ENCODE measurements around the gene SLC19A3.
"Not testable (repeated sequence)": the region's sequence is repeated elsewhere in the genome, so short reads cannot be mapped to it uniquely, and the experiment has no call there.

SLC19A3 gene

DNA sequence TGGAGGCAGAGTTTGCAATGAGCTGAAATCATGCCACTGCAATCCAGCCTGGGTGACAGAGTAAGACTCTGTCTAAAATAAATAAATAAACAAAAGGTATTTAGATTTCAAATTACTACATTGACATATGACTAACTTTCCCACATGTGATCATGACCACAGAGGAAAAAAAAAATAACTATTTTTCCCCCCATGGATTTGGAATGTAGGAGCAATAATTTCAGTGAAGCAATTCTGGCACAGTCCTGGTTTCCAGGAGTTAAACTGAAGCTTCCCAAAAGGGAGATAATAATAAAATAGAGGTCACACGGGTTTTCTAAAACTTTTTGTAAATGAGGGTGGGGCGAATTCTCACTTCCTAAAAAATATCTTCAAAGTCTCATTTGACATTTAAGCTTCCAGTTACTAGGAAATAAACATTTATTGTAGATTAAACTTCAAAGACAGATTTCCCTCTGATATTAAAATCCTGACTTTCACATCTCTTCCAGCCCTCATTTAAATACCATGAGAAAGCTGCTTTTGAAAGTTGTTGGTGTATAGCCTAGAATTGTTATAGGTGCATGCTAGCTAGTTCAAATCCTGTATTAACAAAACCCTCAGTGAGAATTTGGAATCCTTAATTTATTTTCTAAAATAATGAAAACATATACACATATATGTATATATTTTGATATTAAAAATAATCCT, 20.7 kb downstream of the SLC19A3 start:
- no peak overlapping the region for H3K27ac ChIP-seq (ENCODE audit: low read length)
- no peaks in the 10 kb centered on the region for H3K27me3 ChIP-seq (ENCODE audit: insufficient read depth, low read length)
- H3K9me3 ChIP-seq (ENCODE audit: insufficient read depth, low read depth, low read length), result peaks cover 3% of the 10 kb centered on the region; the same call in 1 of the 2 replicates
- H3K36me3 ChIP-seq (ENCODE audit: insufficient read depth, low read depth, low read length), result no peaks in the 10 kb centered on the region
- no peak overlapping the region for H3K4me3 ChIP-seq (ENCODE audit: low read length)
- no peak overlapping the region for H3K9ac ChIP-seq (ENCODE audit: low read depth, low read length)
- no peaks in the 10 kb centered on the region for H3K4me1 ChIP-seq (ENCODE audit: insufficient read depth, low read length)

DNA sequence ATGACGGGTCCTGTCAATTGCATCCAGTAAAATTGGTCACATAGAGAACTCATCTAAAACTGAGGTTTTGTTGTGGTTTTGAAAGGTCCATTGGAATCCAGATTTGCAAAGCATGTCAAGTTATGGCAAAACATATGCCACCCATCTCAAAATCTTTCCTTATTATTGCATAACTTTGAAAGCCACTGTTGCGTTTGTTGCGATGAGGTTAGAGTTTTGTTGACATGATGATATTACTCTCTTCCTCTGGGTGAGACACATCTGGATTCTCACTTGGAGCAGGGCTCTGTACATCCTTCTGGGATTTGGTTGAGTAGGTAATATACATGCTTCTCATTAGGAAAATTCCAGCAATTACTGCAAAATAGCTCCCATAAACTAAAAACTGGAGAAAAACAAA, 30.6 kb downstream of the SLC19A3 start:
- H3K9ac ChIP-seq (ENCODE audit: low read depth, low read length), result no peak overlapping the region
- H3K9me3 ChIP-seq (ENCODE audit: insufficient read depth, low read depth, low read length), result no peaks in the 10 kb centered on the region
- no peak overlapping the region for H3K27ac ChIP-seq (ENCODE audit: low read length)
- no peaks in the 10 kb centered on the region for H3K27me3 ChIP-seq (ENCODE audit: insufficient read depth, low read length)
- no peak overlapping the region for H3K4me3 ChIP-seq (ENCODE audit: low read length)
- H3K4me1 ChIP-seq (ENCODE audit: insufficient read depth, low read length), result no peaks in the 10 kb centered on the region
- no peaks in the 10 kb centered on the region for H3K36me3 ChIP-seq (ENCODE audit: insufficient read depth, low read depth, low read length)

DNA sequence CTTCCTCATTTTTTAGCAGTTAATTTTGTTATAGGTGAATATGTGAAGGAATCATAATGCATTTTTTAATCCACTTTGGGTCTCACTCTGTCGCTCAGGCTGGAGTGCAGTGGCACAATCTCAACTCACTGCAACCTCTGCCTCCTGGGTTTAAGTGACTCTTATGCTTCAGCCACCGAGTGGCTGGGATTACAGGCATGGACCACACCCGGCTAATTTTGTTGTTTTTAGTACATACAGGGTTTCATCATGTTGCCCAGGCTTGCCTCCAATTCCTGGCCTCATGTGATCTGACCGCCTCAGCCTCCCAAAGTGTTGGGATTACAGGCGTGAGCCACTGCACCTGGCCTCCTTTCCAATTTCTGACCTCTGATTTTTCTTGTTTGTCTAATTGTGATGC, 33.6 kb downstream of the SLC19A3 start:
- Histone ChIP-seq H3K36me3 (ENCODE audit: insufficient read depth, low read depth, low read length) (no peaks in the 10 kb centered on the region), H3K9me3 (ENCODE audit: insufficient read depth, low read depth, low read length) (no peaks in the 10 kb centered on the region), H3K27ac (ENCODE audit: low read length) (no peak overlapping the region), H3K9ac (ENCODE audit: low read depth, low read length) (no peak overlapping the region), H3K4me1 (ENCODE audit: insufficient read depth, low read length) (no peaks in the 10 kb centered on the region), H3K27me3 (ENCODE audit: insufficient read depth, low read length) (no peaks in the 10 kb centered on the region), H3K4me3 (ENCODE audit: low read length) (no peak overlapping the region)

DNA sequence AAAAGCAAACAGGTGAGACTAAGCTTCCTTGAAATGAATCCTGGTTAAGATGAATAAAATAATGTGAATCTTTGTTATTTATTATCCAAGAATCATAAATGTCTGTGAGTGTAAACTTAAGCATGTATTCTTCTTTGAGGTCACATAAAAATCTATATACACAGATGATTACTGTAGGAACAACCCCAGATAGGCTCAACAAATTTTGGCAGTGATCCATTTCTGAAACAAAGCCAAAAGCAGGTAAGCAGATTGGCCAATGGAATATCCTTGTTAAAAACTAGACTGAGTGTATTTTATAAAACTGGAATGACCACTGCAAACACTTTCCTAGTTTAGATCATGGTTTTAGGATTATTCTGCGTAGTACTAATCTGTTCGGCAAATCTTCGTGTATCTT, 39.9 kb downstream of the SLC19A3 start:
- Histone ChIP-seq H3K9me3 (ENCODE audit: insufficient read depth, low read depth, low read length) (no peaks in the 10 kb centered on the region), H3K9ac (ENCODE audit: low read depth, low read length) (no peak overlapping the region), H3K4me1 (ENCODE audit: insufficient read depth, low read length) (no peaks in the 10 kb centered on the region), H3K27me3 (ENCODE audit: insufficient read depth, low read length) (no peaks in the 10 kb centered on the region), H3K36me3 (ENCODE audit: insufficient read depth, low read depth, low read length) (no peaks in the 10 kb centered on the region), H3K4me3 (ENCODE audit: low read length) (no peak overlapping the region), H3K27ac (ENCODE audit: low read length) (no peak overlapping the region)

DNA sequence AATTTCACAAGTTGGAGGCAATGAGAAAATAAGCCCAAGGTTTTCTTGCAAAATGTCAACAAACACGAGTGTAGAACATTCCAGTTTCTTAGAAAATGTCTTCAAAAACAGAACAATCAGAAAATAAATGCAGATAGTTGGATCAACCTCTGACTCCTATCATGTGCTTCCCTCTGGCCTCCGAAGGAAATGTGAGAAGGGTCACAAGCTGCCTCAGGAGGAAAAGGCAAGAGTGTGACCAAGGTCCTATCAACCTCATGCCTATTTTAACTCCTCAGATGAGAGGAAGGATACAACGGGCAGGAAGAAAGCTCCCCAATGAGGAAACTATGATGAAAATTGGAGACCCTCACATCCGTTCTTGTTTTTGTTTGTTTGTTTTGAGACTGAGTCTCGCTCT, 43.3 kb downstream of the SLC19A3 start:
- Histone ChIP-seq H3K36me3 (ENCODE audit: insufficient read depth, low read depth, low read length) (no peaks in the 10 kb centered on the region), H3K27ac (ENCODE audit: low read length) (no peak overlapping the region), H3K4me1 (ENCODE audit: insufficient read depth, low read length) (peaks cover 13% of the 10 kb centered on the region; the same call in 1 of the 2 replicates), H3K9ac (ENCODE audit: low read depth, low read length) (no peak overlapping the region), H3K27me3 (ENCODE audit: insufficient read depth, low read length) (no peaks in the 10 kb centered on the region), H3K4me3 (ENCODE audit: low read length) (no peak overlapping the region), H3K9me3 (ENCODE audit: insufficient read depth, low read depth, low read length) (no peaks in the 10 kb centered on the region)

DNA sequence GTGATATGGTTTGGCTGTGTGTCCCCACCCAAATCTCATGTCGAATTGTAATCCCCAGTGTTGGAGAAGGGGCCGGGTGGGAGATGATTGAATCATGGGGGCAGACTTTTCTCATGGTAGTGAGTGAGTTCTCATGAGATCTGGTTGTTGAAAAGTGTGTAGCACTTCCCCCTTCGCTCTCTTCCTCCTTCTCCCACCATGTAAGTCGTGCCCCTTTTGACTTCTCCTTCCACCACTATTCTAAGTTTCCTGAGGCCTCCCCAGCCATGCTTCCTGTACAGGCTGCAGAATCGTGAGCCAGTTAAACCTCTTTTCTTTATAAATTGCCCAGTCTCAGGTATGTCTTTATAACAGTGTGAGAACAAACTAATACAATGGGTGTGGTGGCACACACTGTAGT, 44.2 kb downstream of the SLC19A3 start:
- not testable (repeated sequence) for H3K27me3 ChIP-seq (ENCODE audit: insufficient read depth, low read length); H3K27ac ChIP-seq (ENCODE audit: low read length); H3K36me3 ChIP-seq (ENCODE audit: insufficient read depth, low read depth, low read length); H3K9ac ChIP-seq (ENCODE audit: low read depth, low read length); H3K9me3 ChIP-seq (ENCODE audit: insufficient read depth, low read depth, low read length); H3K4me3 ChIP-seq (ENCODE audit: low read length)
- H3K4me1 ChIP-seq (ENCODE audit: insufficient read depth, low read length), result peaks cover 13% of the 10 kb centered on the region; the same call in 1 of the 2 replicates

DNA sequence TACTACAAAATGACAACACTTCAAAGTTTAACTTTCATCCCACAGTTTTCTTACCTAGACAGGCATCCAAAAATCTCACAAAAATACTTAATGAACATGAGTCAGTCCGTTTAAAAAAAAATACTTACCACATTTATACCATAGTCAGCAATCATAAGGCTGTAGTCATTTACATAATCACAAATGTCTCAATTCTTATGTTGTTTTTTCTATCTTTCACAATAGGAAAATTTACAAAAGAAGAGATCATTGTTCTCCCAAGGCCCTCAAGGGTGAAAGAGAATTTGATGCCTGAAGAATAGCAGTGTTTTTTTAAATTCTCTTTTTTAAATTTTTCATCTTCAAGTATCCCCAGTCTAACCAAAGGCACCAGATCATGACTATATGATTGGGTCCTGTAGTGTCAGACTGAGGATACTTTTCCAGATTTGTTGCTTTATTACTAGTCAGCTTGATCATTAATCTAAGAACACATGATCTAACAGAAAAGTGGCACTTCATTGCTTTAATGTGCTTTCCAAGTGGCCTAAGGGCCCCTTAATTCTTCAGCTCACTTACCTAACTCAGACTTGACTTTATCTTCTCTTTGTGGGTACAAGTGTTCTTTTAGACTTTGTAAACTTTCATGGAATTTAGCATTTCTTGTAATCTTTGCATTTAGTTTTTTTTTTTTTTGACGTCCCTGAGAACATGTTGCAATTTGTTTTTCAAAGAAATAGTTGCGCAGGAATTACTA, 46.5 kb downstream of the SLC19A3 start:
- no peak overlapping the region for H3K4me3 ChIP-seq (ENCODE audit: low read length)
- H3K36me3 ChIP-seq (ENCODE audit: insufficient read depth, low read depth, low read length), result no peaks in the 10 kb centered on the region
- H3K9me3 ChIP-seq (ENCODE audit: insufficient read depth, low read depth, low read length), result no peaks in the 10 kb centered on the region
- H3K9ac ChIP-seq (ENCODE audit: low read depth, low read length), result no peak overlapping the region
- H3K27ac ChIP-seq (ENCODE audit: low read length), result no peak overlapping the region
- H3K4me1 ChIP-seq (ENCODE audit: insufficient read depth, low read length), result peaks cover 13% of the 10 kb centered on the region; the same call in 1 of the 2 replicates
- H3K27me3 ChIP-seq (ENCODE audit: insufficient read depth, low read length), result no peaks in the 10 kb centered on the region

DNA sequence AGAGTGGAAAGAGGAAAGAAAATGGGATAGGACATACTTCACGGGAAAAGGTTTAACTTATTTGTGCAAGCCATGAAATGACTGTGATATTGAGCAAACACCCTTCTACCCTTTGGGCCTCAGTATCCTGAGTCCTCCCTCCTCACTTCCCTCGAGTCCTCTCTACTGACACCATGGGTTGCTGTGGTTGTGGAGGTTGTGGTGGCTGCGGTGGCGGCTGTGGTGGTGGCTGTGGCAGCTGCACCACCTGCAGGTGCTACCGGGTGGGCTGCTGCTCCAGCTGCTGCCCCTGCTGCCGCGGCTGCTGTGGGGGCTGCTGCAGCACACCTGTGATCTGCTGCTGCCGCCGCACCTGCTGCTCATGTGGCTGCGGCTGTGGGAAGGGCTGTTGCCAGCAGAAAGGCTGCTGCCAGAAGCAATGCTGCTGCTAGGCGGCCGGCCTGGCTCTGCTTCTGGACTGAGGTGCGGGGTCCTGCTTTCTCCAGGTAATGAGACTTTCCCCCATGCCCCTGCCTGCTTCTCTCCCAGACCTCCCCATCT, 51.1 kb downstream of the SLC19A3 start, which contains the start of gene SCYGR5:
Gene SCYGR5 (plus strand): TSS at position 174 of the 540 bp plus-strand sequence. CDS start 0 bp downstream, at position 174.
- H3K9me3 ChIP-seq (ENCODE audit: insufficient read depth, low read depth, low read length); H3K27ac ChIP-seq (ENCODE audit: low read length); H3K27me3 ChIP-seq (ENCODE audit: insufficient read depth, low read length); H3K9ac ChIP-seq (ENCODE audit: low read depth, low read length); H3K36me3 ChIP-seq (ENCODE audit: insufficient read depth, low read depth, low read length); H3K4me3 ChIP-seq (ENCODE audit: low read length): not testable (repeated sequence)
- peaks cover 10% of the 10 kb centered on the region; the same call in 1 of the 2 replicates for H3K4me1 ChIP-seq (ENCODE audit: insufficient read depth, low read length)

DNA sequence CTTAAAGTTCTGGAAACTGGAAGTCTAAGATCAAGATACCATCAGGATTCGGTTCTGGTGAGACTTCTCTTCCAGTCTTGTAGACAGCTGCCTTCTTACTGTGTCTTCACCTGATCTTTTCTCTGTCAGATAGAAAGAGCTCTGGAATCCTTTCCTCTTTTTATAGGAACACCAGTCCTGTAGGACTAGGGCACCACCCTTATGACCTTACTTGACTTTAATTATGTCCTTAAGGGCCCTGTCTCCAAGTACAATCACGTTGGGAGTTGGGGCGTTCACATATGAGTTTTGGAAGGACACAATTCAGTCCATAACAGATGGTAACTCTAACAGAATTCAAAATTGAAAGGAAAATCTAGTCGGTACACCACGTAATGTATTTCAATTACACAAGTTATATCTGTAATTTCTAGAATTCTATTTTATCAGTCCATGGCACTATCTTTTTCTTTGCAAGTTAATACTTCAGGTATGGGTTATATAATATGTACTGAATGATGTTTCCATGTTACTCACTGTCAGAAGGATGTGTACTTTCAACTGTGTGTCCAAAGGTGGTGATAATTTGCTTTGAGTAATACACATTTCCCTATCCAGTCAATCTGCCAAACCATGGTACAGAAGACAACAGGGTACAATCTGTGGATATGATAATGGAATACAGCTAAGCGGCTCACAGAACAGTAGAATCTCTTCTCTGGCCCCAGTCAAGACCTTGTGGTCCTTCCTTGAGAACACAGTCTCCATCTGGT, 52.5 kb downstream of the SLC19A3 start:
- H3K9me3 ChIP-seq (ENCODE audit: insufficient read depth, low read depth, low read length), result no peaks in the 10 kb centered on the region
- no peak overlapping the region for H3K4me3 ChIP-seq (ENCODE audit: low read length)
- H3K9ac ChIP-seq (ENCODE audit: low read depth, low read length), result no peak overlapping the region
- no peaks in the 10 kb centered on the region for H3K27me3 ChIP-seq (ENCODE audit: insufficient read depth, low read length)
- no peaks in the 10 kb centered on the region for H3K36me3 ChIP-seq (ENCODE audit: insufficient read depth, low read depth, low read length)
- H3K4me1 ChIP-seq (ENCODE audit: insufficient read depth, low read length), result peaks cover 11% of the 10 kb centered on the region; the same call in 1 of the 2 replicates
- no peak overlapping the region for H3K27ac ChIP-seq (ENCODE audit: low read length)

DNA sequence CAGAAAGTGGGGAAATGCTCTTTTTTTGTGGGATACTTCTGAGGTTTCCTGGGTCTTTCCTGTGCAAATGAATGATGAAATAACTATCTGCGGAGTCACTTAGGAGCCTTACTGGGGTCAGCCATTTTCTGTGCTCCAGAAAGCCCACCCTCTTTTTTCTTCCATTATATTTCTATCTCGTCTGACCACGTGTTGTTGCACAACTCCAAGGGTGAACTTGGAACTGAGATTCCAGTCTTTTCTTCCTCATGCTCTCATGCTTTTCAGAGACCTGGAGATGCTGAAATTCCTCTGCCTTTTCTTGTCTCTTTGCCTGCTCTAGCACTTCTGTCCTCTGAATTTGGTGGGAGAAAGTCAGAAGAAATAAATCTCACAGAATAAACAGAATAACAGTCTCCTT, 56.0 kb downstream of the SLC19A3 start:
- H3K27ac ChIP-seq (ENCODE audit: low read length), result no peak overlapping the region
- H3K36me3 ChIP-seq (ENCODE audit: insufficient read depth, low read depth, low read length), result no peaks in the 10 kb centered on the region
- H3K27me3 ChIP-seq (ENCODE audit: insufficient read depth, low read length), result no peaks in the 10 kb centered on the region
- peaks cover 11% of the 10 kb centered on the region; the same call in 1 of the 2 replicates for H3K4me1 ChIP-seq (ENCODE audit: insufficient read depth, low read length)
- H3K9ac ChIP-seq (ENCODE audit: low read depth, low read length), result no peak overlapping the region
- no peak overlapping the region for H3K4me3 ChIP-seq (ENCODE audit: low read length)
- H3K9me3 ChIP-seq (ENCODE audit: insufficient read depth, low read depth, low read length), result no peaks in the 10 kb centered on the region

DNA sequence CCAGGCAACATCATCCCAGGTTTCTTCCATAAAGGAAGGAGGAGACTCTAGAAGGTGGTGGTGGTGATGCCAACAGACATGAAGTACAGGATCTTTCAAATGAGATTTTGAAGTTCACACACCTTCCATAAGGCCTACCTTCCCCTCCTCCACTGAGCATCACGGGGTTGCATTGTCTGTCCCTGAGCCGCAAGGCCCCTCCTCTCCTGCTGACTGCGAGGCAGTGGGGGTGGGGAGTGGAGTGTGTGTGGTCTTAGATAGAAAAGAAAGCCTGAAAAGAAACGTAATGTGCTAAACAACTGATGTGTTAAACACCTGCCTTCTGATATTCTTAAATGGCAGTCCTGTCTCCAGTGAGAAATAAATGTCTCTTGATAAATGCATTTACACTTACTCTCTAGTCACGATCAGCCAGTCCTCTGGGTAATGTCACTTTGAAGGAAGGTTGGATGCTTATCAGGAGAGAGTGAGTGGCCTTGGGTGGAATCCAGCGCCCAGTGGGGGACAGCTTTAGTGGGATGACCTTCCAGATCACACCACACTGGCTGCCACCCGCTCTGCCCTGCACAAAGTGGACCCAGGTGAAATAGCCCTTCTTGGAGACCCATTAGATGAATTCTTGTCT, 56.7 kb downstream of the SLC19A3 start:
- Histone ChIP-seq H3K36me3 (ENCODE audit: insufficient read depth, low read depth, low read length) (no peaks in the 10 kb centered on the region), H3K4me1 (ENCODE audit: insufficient read depth, low read length) (peaks cover 11% of the 10 kb centered on the region; the same call in 1 of the 2 replicates), H3K4me3 (ENCODE audit: low read length) (peak overlapping the region; percentile 17; the same call in 1 of the 2 replicates), H3K9me3 (ENCODE audit: insufficient read depth, low read depth, low read length) (no peaks in the 10 kb centered on the region), H3K9ac (ENCODE audit: low read depth, low read length) (peak overlapping the region; percentile 10; the same call in 1 of the 2 replicates), H3K27me3 (ENCODE audit: insufficient read depth, low read length) (no peaks in the 10 kb centered on the region), H3K27ac (ENCODE audit: low read length) (no peak overlapping the region)

Measured in iPS-20b (cell line).